GM19239 (cell line): ENCODE data around the gene EPHA4.

Source experiments
- DNase-seq: peaks from one replicate; pipeline ENCODE4 v3.0.0; 2011; ENCODE audit warnings: low spot score; ENCODE audit not compliant: insufficient read length
- FAIRE-seq: peaks from 2 replicates; lab custom pipeline; 2011; peaks lifted over from hg19 to GRCh38; lab: Jason Lieb, UNC

EPHA4 gene

GRCh38 chr2:221377066-221377465, 195.0 kb downstream of the EPHA4 start:
- no peak for DNase-seq
- no peak for FAIRE-seq

GRCh38 chr2:221374234-221374633, 197.9 kb downstream of the EPHA4 start:
- FAIRE-seq (no peak), DNase-seq (no peak)

GRCh38 chr2:221372907-221373306, 199.2 kb downstream of the EPHA4 start:
- FAIRE-seq (no peak), DNase-seq (no peak)

GRCh38 chr2:221372159-221372884, 199.8 kb downstream of the EPHA4 start:
- DNase-seq (no peak), FAIRE-seq (no peak)

DNA sequence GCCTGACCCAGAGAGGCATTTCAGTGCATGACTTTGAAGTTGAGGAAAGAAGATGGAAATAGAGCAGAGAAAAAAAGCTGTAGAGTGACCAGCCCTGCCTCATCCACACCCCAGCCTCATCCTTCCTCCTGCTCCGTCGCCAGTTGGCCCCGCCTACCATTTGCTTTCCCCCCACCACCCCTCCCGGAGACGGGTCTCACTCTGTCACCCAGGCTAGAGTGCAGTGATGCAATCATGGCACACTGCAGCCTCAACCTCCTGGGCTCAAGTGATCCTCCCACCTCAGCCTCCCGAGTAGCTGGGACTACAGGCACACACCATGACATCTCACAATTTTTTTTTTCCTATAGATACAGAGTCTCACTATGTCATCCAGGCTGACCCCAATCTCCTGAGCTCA, 200.8 kb downstream of the EPHA4 start:
- no peak for FAIRE-seq
- DNase-seq = no peak

GRCh38 chr2:221370857-221371211, 201.3 kb downstream of the EPHA4 start:
- DNase-seq (no peak), FAIRE-seq (no peak)

DNA sequence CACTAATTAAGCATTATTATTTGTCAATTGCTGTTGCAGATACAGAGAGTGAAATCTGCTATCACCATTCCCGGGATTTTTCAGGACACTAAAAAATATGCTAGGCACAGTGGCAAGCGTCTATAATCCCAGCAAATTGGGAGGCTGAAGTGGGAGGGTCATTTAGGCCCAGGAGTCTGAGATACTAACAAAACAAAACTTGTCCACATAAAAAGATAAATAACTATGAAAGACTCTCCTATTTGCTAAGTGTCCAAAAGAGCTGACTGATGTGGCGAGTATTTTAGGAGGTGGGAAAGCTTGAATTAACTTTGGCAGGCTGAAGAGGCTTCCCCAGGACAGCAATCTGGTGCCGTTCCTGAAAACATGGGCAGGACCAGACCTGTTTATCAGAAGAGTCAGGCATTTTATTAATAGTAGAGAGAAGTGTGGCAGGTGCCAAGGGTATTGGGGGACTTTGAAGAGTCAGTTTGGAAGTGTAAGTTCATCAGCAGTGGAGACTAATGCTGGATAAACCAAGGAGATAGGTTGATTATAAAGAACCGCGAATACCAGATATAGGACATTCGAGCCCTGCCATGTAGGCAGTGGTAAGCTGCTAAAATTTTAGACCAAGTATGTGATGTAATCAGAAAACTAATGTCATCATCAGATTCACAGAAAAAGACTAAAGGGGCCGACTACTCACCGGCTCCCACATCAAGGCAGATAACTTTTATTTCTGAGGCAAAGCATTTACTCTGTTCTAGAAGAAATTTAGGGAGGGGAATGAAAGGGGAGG, 201.8 kb downstream of the EPHA4 start:
- DNase-seq (no peak), FAIRE-seq (no peak)
